Mesenteric fat pad (tissue), 1 donor: ENCODE data around the gene TMIGD2. TPM values are rescaled to one million over a fixed set of nuclear protein-coding genes. Genes with fewer than 3 reads are reported as not detected.
"Not testable (repeated sequence)": the region's sequence is repeated elsewhere in the genome, so short reads cannot be mapped to it uniquely, and the experiment has no call there.

Experiments used
- DNase-seq: peaks from one replicate; pipeline ENCODE4 v3.0.0-alpha.2; 2020; ENCODE audit warnings: low spot score
- total RNA-seq: library from RNA; stranded (reverse); fragmentation: NEBNext Ultra II Directional; extraction: Animal tissue kit (Norgen Biotek cat#: 25700); gene quantifications from one replicate; pipeline ENCODE4 v1.2.1, GENCODE V29; 2021
- donor health status: DM: yes; HTN: yes; CAD: no.

The TMIGD2 gene
- total RNA-seq, 1 donor from 2014 or later = 0.45 TPM

GRCh38 chr19:4267901-4268815 is 34.0 kb downstream of the TMIGD2 start:
- DNase-seq = no peak

GRCh38 chr19:4267101-4267900 is 34.9 kb downstream of the TMIGD2 start:
- DNase-seq = no peak

- DNase-seq = no peak
Measured at GRCh38 chr19:4266253-4267000, 35.8 kb downstream of the TMIGD2 start.

GRCh38 chr19:4264812-4265211 is 37.4 kb downstream of the TMIGD2 start:
- no peak for DNase-seq

GRCh38 chr19:4260613-4261191 is 41.5 kb downstream of the TMIGD2 start:
- DNase-seq = no peak

GRCh38 chr19:4258181-4258580 is 44.0 kb downstream of the TMIGD2 start:
- DNase-seq = no peak

GRCh38 chr19:4257025-4257424 is 45.2 kb downstream of the TMIGD2 start:
- no peak for DNase-seq

GRCh38 chr19:4256563-4256962 is 45.6 kb downstream of the TMIGD2 start:
- no peak for DNase-seq

- peak; percentile 98 for DNase-seq
Measured at GRCh38 chr19:4246767-4247593, 55.2 kb downstream of the TMIGD2 start, which contains the start of gene YJU2. YJU2 (plus strand) TSS chr19:4247080; CDS start chr19:4247147, 67 bp downstream.

GRCh38 chr19:4245938-4246337 is 56.3 kb downstream of the TMIGD2 start:
- DNase-seq = not testable (repeated sequence)

Other genes starting within 250 kb of the TMIGD2 start
- 51.2 TPM for gene ZBTB7A, start 235.5 kb downstream of the TMIGD2 start, total RNA-seq
- 110 TPM for gene MAP2K2, start 178.3 kb downstream of the TMIGD2 start, total RNA-seq
- 1.00 TPM for gene CREB3L3, start 148.8 kb downstream of the TMIGD2 start, total RNA-seq
- gene SIRT6, start 119.8 kb downstream of the TMIGD2 start, total RNA-seq = 20.7 TPM
- 1.4 TPM for gene ANKRD24, start 119.7 kb downstream of the TMIGD2 start, total RNA-seq
- gene EBI3, start 72.9 kb downstream of the TMIGD2 start, total RNA-seq = 5.8 TPM
- gene YJU2, start 55.3 kb downstream of the TMIGD2 start, total RNA-seq = 15.1 TPM
- not detected for gene SHD, start 23.1 kb downstream of the TMIGD2 start, total RNA-seq
- gene FSD1, start 2.2 kb upstream of the TMIGD2 start, total RNA-seq = not detected
- gene STAP2, start 36.4 kb upstream of the TMIGD2 start, total RNA-seq = 3.0 TPM
- gene MPND, start 41.2 kb upstream of the TMIGD2 start, total RNA-seq = 14.4 TPM
- 91.2 TPM for gene SH3GL1, start 98.2 kb upstream of the TMIGD2 start, total RNA-seq
- gene CHAF1A, start 100.3 kb upstream of the TMIGD2 start, total RNA-seq = 6.0 TPM
- gene UBXN6, start 155.4 kb upstream of the TMIGD2 start, total RNA-seq = 119 TPM
- 22.8 TPM for gene HDGFL2, start 169.9 kb upstream of the TMIGD2 start, total RNA-seq
- gene PLIN4, start 216.1 kb upstream of the TMIGD2 start, total RNA-seq = 2,078 TPM
- 62.5 TPM for gene PLIN5, start 232.8 kb upstream of the TMIGD2 start, total RNA-seq
- gene LRG1, start 237.6 kb upstream of the TMIGD2 start, total RNA-seq = 4.0 TPM